Psoas muscle (tissue), 8 donors: Measurements from ENCODE around the gene PDCD5. TPM values are rescaled to one million over a fixed set of nuclear protein-coding genes. Genes with fewer than 3 reads are reported as not detected.
"Not testable (repeated sequence)": the region's sequence is repeated elsewhere in the genome, so short reads cannot be mapped to it uniquely, and the experiment has no call there.

ENCODE experiments used
- ATAC-seq, 4 donors: fragments of 200-7000 bp; cut with Tn5 transposase; one replicate each; pipeline ENCODE4 v1.9.1; 2020; ENCODE audit warnings: moderate library complexity in 3 of 4, mild to moderate bottlenecking in 2 of 4
- DNase-seq, 2 donors: peaks; one replicate each; pipeline ENCODE4 v3.0.0-alpha.2; 2020
- H3K27ac ChIP-seq: fragments of 200-600 bp; one replicate; pipeline ENCODE4 v1.8.0; 2022
- H3K27me3 ChIP-seq, 3 donors: fragments of 200-600 bp in 1 of 3; one replicate each; pipeline versions ENCODE4 v1.6.1 to v1.8.0; 2013 to 2022; ENCODE audit warnings: low read length in 2 of 3, mild to moderate bottlenecking in 2 of 3, moderate library complexity in 1 of 3; ENCODE audit not compliant: insufficient read depth in 3 of 3
- H3K36me3 ChIP-seq, 2 donors: fragments of 200-600 bp in 1 of 2; one replicate each; pipeline versions ENCODE4 v1.6.1 to v1.8.0; 2013 to 2022; ENCODE audit warnings: low read depth in 1 of 2, mild to moderate bottlenecking in 1 of 2, moderate library complexity in 1 of 2; ENCODE audit not compliant: insufficient read depth in 1 of 2
- H3K4me1 ChIP-seq: fragments of 200-600 bp; one replicate; pipeline ENCODE4 v1.8.0; 2022
- H3K4me3 ChIP-seq: fragments of 200-600 bp; one replicate; pipeline ENCODE4 v1.8.0; 2022; ENCODE audit warnings: mild to moderate bottlenecking
- H3K9me3 ChIP-seq: fragments of 200-600 bp; one replicate; pipeline ENCODE4 v1.8.0; 2022
- CTCF ChIP-seq: fragments of 200-600 bp; IDR thresholded peaks from one replicate; pipeline ENCODE4 v1.8.0; 2022; ENCODE audit warnings: antibody characterized with exemption
- WGBS, 3 donors: extraction: QIAGEN DNeasy Blood & Tissue Kit; methylation state at CpG; one replicate each; pipeline versions ENCODE4 v1.1.6 to v1.1.7; 2013; 5-methylcytosine and 5-hydroxymethylcytosine counted together
- intact Hi-C, 2 donors: fragments of 100-400 bp; cut with DNase I; formaldehyde crosslinking; loops; one replicate each; pipeline versions ENCODE4 v1.11.0 to v1.14.2; 2022
- polyA plus RNA-seq, 3 donors: library from polyadenylated mRNA; stranded (reverse); fragments of 200-250 nt; gene quantifications; one replicate each; pipeline ENCODE4 v1.2.3, GENCODE V29; 2013
- total RNA-seq, 4 donors: library from RNA; stranded (reverse); fragmentation: NEBNext Ultra II Directional in 2 of 4; extraction: Animal tissue kit (Norgen Biotek cat#: 25700) in 2 of 4; gene quantifications; one replicate each; pipeline versions ENCODE4 v1.2.1 to v1.2.4, GENCODE V29; 2021 to 2023
- donor health status: healthy with polysubstance abuse.
- donor health status: DM: no; HTN: no; CAD: no; lungs with moderate emphysema.
- donor health status: Bipolar disorder and iron deficiency.
- donor health status: healthy.
- donor health status: DM: yes; HTN: yes; CAD: no.
- donor health status: DM: no; HTN: no; CAD: no.
- donor health status: DM: no; HTN: no; CAD: no.
- donor health status: DM: yes; HTN: yes; CAD: no.

Gene PDCD5
- total and polyA plus RNA-seq, 7 donors = 86.5 to 186 (median 112) TPM

GRCh38 chr19:32540621-32541020 is 40.4 kb upstream of the PDCD5 start:
- TF ChIP-seq CTCF = no peak
- WGBS, 3 donors = 37 to 57% (median 53%) methylated on average over 3 of the region's 3 CpGs
- no peaks in the 10 kb centered on the region for H3K27me3 ChIP-seq

GRCh38 chr19:32541376-32541775 is 39.6 kb upstream of the PDCD5 start:
- 94 to 97% (median 95%) methylated on average over 5 of the region's 5 CpGs for WGBS, 3 donors
- DNase-seq, H3K36me3 ChIP-seq, H3K9me3 ChIP-seq, H3K27ac ChIP-seq, H3K27me3 ChIP-seq, H3K4me1 ChIP-seq, intact Hi-C loops, H3K4me3 ChIP-seq, ATAC-seq: not testable (repeated sequence)

More at GRCh38 chr19:32540621-32541020, 40.4 kb upstream of the PDCD5 start:
- Histone ChIP-seq H3K4me3 (no peak overlapping the region), H3K9me3 (no peaks in the 10 kb centered on the region), H3K4me1 (no peaks in the 10 kb centered on the region), H3K27ac (no peak overlapping the region), H3K36me3 (no peaks in the 10 kb centered on the region)
- ATAC-seq (no peak), DNase-seq (no peak)
- intact Hi-C loops = no loop called here

- Histone ChIP-seq H3K36me3 (no peaks in the 10 kb centered on the region), H3K4me1 (no peaks in the 10 kb centered on the region), H3K27ac (no peak overlapping the region), H3K27me3 (no peaks in the 10 kb centered on the region), H3K9me3 (no peaks in the 10 kb centered on the region), H3K4me3 (no peak overlapping the region)
- ATAC-seq (no peak), DNase-seq (no peak)
- no peak for TF ChIP-seq CTCF
- intact Hi-C loops = no loop called here
- WGBS, 3 donors = 73 to 77% (median 77%) methylated on average over 8 of the region's 8 CpGs
These were observed 38.4 kb upstream of the PDCD5 start for GRCh38 chr19:32542477-32543108.

DNA sequence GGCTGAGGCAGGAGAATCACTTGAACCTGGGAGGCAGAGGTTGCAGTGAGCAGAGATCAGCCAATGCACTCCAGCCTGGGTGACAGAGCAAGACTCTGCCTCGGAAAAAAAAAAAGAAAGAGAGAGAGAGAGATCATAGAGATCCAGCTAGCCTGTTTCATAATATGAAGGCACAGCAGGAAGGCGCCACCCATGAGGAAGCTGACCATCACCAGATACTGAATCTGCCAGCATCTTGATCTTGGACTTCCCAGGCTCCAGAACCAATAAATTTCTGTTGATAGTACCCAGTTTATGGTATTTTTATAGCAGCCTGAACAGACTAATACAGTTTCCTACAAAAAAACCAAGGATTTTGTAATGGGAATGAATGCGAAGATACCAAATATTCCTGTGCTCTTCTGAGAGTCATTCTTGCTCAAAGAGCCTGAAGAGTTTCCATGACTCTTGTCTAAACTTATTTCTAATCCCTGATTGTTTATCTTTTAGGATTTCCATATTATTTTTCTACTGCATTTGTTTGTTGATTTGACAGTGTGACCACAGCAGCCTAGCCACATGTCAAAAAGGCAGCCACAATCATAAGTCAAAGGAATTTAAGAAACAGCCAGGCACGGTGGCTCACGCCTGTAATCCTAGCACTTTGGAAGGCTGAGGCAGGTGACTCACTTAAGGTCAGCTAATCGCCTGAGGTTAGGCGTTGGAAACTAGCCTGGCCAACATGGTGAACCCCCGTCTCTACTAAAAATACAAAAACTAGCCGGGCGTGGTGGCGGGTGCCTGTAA is 37.7 kb upstream of the PDCD5 start:
- TF ChIP-seq CTCF = no peak

DNA sequence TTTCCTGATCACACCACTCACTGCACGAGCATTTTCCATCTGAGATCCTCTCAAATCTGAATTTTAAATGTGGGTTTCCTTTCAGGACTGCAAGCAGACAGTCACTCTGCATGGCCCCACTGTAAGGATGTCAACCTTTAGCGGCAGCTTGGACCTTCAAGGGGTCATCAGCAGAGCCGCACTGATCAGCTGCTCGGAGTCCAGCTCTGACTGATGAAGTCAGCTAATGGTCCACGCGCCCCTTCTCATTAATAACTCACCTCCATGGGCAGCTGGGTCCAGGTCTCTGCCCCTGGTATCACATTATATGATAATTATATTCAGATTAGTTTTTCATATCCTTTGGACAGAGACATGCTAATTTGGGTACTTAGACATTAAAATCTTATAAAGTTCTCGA is 36.1 kb upstream of the PDCD5 start:
- H3K9me3 ChIP-seq = no peaks in the 10 kb centered on the region
- no peaks in the 10 kb centered on the region for H3K27me3 ChIP-seq
- no peaks in the 10 kb centered on the region for H3K4me1 ChIP-seq
- 78 to 80% (median 80%) methylated on average over 7 of the region's 7 CpGs for WGBS, 3 donors
- intact Hi-C loops = no loop called here
- no peaks in the 10 kb centered on the region for H3K36me3 ChIP-seq
- DNase-seq (no peak), ATAC-seq (no peak)
- TF ChIP-seq CTCF = no peak
- no peak overlapping the region for H3K27ac ChIP-seq
- no peak overlapping the region for H3K4me3 ChIP-seq

More for the DNA sequence above, 37.7 kb upstream of the PDCD5 start:
- H3K27me3 ChIP-seq = no peaks in the 10 kb centered on the region
- ATAC-seq = no peak
- H3K9me3 ChIP-seq = no peaks in the 10 kb centered on the region
- DNase-seq = no peak
- no peak overlapping the region for H3K4me3 ChIP-seq
- intact Hi-C loops = no loop called here
- H3K4me1 ChIP-seq = no peaks in the 10 kb centered on the region
- H3K27ac ChIP-seq = no peak overlapping the region
- H3K36me3 ChIP-seq = no peaks in the 10 kb centered on the region
- WGBS, 3 donors = 67 to 68% (median 68%) methylated on average over 11 of the region's 11 CpGs
